Heart left ventricle (tissue), 13 donors: ENCODE data around the gene CALB2.

Source experiments
- CTCF ChIP-seq, 12 donors: fragments of 200-600 bp; sonication (generic) in 4 of 12; IDR thresholded peaks; one replicate each; pipeline versions ENCODE4 v1.5.0 to v1.8.0; 2018 to 2022; ENCODE audit warnings: antibody characterized with exemption in 12 of 12, mild to moderate bottlenecking in 5 of 12
- POLR2A ChIP-seq, 2 donors: fragments of 450-650 bp; IDR thresholded peaks; one replicate each; pipeline ENCODE4 v1.6.1; 2017; ENCODE audit warnings: antibody characterized with exemption in 2 of 2, mild to moderate bottlenecking in 2 of 2, moderate library complexity in 2 of 2
- donor health status: ischemic (EF 13 %, LVEDD 7.1; RV severe dilation, severe dysfunction).
- donor health status: DM: no; HTN: yes; CAD: no.
- donor health status: DM: no; HTN: no; CAD: no.
- donor health status: ischemic (EF 25% LVEDD 6.9; RV normal size, moderate dysfunction).
- donor health status: ischemic (EF 25% LVEDD 5.7; RV mildly dilated, moderate dysfunction).
- donor health status: ischemic (EF 35%, LVEDD 5.7; RV mildly dilated, moderate dysfunction).
- donor health status: nonischemic (EF 11% LVEDD 7.7; RV severe dilation, severe dysfunction).
- donor health status: DM: yes; HTN: yes; CAD: no.
- donor health status: PGD.
- donor health status: ischemic (EF 29% LVEDD 5.4; RV normal size, mild dysfunction).
- donor health status: nonischemic (EF 23%, LVEDD 6.1; RV moderate dilation, normal function).

GRCh38 chr16:71402007-71402406 is 43.5 kb downstream of the CALB2 start:
- no peak for TF ChIP-seq CTCF (IDR thresholded peaks at IDR 0.05)
- no peak for TF ChIP-seq POLR2A (IDR thresholded peaks at IDR 0.05)
